ENCODE results near the gene SUGT1. TPM values are rescaled to one million over a fixed set of nuclear protein-coding genes. Genes with fewer than 3 reads are reported as not detected.

SUGT1 gene
- total and polyA plus RNA-seq, 2 of the 13 experiments (the other 11 are each of a cell fraction or from before 2014, with no cell fraction given) = 23.1 to 71.2 TPM

GRCh38 chr13:52738719-52739467, 86.3 kb downstream of the SUGT1 start:
- Histone ChIP-seq H3K36me3 (replicated peaks in 1 of 2; ENCODE audit: control insufficient read depth in 1 of 2, insufficient read depth in 2 of 2, low read length in 2 of 2) (no peaks in the 10 kb centered on the region), H3K4me1 (ENCODE audit: insufficient read depth, low read length) (no peaks in the 10 kb centered on the region), H3K4me2 (ENCODE audit: low read depth, low read length) (peak overlapping the region; percentile 72), H3K9me3 (ENCODE audit: low read length) (no peaks in the 10 kb centered on the region), H4K20me1 (ENCODE audit: insufficient read depth, low read length) (no peaks in the 10 kb centered on the region), H3K9ac (ENCODE audit: insufficient read depth, low read depth, low read length) (no peak overlapping the region), H3K4me3 (replicated peaks in 1 of 3; ENCODE audit: insufficient read depth in 1 of 3, low read depth in 2 of 3, low read length in 3 of 3) (peak overlapping the region; percentile 19 to 62 (median 41); a peak in 5 of 6 replicates), H3K27ac (ENCODE audit: extremely low read length, insufficient read depth, low read length) (no peak overlapping the region), H3K27me3 (ENCODE audit: control insufficient read depth in 1 of 2, insufficient read depth in 2 of 2, low read length in 2 of 2) (peaks cover 1 to 22% of the 10 kb centered on the region in 2 experiments; a peak in 2 of 5 replicates), H3K79me2 (ENCODE audit: insufficient read depth, low read length) (no peaks in the 10 kb centered on the region), H2AFZ (ENCODE audit: low read length) (peak overlapping the region; percentile 34)
- peak; percentile 50 for TF ChIP-seq ZNF777 (CRISPR knock-in tag; IDR thresholded peaks at IDR 0.05)
- peak; percentile 56 for TF ChIP-seq CTCF (CRISPR knock-in tag; IDR thresholded peaks at IDR 0.05)
- TF ChIP-seq ZFX (CRISPR knock-in tag; IDR thresholded peaks at IDR 0.05; ENCODE audit: low read depth) = peak; percentile 32; the same call in 1 of the 2 replicates
- TF ChIP-seq ZNF788 (CRISPR knock-in tag; IDR thresholded peaks at IDR 0.05; ENCODE audit: borderline replicate concordance) = no peak
- TF ChIP-seq HNRNPLL (IDR thresholded peaks at IDR 0.05; ENCODE audit: low read depth, low read length, poor library complexity, severe bottlenecking) = peak; percentile 75
- TF ChIP-seq HMGXB4 (CRISPR knock-in tag; IDR thresholded peaks at IDR 0.05; ENCODE audit: borderline replicate concordance in 1 of 2, low read depth in 1 of 2) = peak in 1 of 2 experiments; percentile 30; a peak in 1 of 4 replicates
- peak; percentile 68; the same call in 1 of the 2 replicates for TF ChIP-seq ZBTB7B (CRISPR knock-in tag; IDR thresholded peaks at IDR 0.05)
- peak; percentile 10; the same call in 1 of the 2 replicates for TF ChIP-seq PATZ1 (CRISPR knock-in tag; IDR thresholded peaks at IDR 0.05)
- no peak for TF ChIP-seq NFYB (CRISPR knock-in tag; IDR thresholded peaks at IDR 0.05)
- TF ChIP-seq ZNF552 (CRISPR knock-in tag; IDR thresholded peaks at IDR 0.05; ENCODE audit: borderline replicate concordance) = no peak
- TF ChIP-seq GABPB1 (CRISPR knock-in tag; IDR thresholded peaks at IDR 0.05) = 0 out of 2 replicates have a peak, but pooled peaks have one; percentile 21
- WGBS (ENCODE audit: low lambda C conversion rate) = 42% methylated on average over 21 of the region's 75 CpGs
- DNase-seq (ENCODE audit: low spot score) (no peak), ATAC-seq (peak; percentile 92), FAIRE-seq (no peak)
- ChIA-PET CTCF (ENCODE audit: low intra/inter-chr PET ratio, low total read pairs) (interaction anchor here (2.4 kb wide), 1 partner anchor 74 kb away, joined by 6 read pairs; no protein-coding TSS in a partner anchor), POLR2A (no interaction called here)
- intact Hi-C loops (cut with micrococcal nuclease; ENCODE audit: unreplicated experiment) (loop anchor here (5.0 kb wide), 1 partner anchor 72 kb away; no protein-coding TSS in a partner anchor), in situ Hi-C loops (cut with HindIII; ENCODE audit: extremely low pct_ligation_motif_present, low pct_unique_long_range_greater_than_20kb) (no loop called here)
- BruUV-seq (replicated peaks) = no TSS peak
